Cerebellar cortex (tissue), 1 donor: ENCODE data around the gene PLCL1.
A peak's percentile ranks its signal among the peaks of the same experiment; 100 is the strongest.

Experiments used
- DNase-seq: peaks from one replicate; pipeline ENCODE4 v3.0.0-alpha.2; 2015; ENCODE audit warnings: low spot score

The PLCL1 gene

DNA sequence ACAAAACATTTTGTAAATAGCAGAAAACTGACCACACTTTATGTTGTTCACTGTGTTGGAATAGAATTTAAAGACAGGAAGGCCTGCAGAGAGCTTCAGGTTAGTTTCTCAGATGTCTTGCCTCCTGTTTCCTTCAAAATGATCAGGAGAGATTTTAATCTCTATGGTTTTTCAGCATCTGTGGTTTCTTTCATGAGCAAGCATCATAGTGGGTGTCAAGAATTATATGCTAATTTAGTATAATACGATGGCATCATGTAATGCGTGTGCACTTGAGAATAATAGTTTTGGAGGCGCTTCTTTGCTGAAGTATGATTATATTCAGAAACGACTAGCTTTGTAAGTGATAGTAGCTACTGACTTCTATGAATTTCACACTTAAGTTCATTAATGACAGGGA lies 149.9 kb downstream of the PLCL1 start:
- no peak for DNase-seq

GRCh38 chr2:197958592-197959150 lies 154.3 kb downstream of the PLCL1 start:
- DNase-seq = no peak

- DNase-seq = no peak
Measured at GRCh38 chr2:197959383-197959782, 155.0 kb downstream of the PLCL1 start.

DNA sequence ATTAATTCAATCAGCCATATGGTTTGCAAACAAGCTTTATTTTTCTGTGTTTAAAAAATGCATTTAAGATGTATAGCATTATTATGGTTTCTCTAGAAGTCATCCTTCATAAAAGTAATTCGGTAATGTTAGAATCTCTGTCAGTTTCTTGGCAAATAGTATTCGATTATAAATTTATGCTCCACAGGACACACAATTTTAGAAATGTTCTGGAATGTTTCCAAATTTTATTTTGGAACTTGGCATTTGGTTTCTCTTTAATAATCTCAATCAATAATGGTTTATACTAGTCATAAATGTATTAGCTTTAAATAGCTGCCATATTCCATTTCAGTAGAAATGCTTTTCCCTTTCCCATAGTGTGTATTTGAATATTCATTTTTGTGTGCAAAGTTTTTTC lies 156.4 kb downstream of the PLCL1 start:
- no peak for DNase-seq

DNA sequence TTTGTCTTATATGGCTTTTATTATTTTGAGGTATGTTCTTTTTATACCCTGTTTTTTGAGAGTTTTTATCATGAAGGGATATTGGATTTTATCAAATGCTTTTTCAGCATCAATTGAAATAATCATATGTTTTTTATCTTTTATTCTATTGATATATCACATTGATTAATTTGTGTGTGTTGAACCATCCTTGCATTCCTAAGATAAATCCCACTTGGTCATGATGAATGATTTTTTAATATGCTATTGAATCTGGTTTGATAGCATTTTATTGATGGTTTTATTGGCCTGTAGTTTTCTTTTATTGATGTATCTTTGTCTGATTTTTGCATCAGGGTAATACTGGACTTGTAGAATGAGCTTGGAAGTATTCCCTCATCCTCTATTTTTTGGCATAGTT lies 160.3 kb downstream of the PLCL1 start:
- DNase-seq = no peak

- DNase-seq = no peak
Measured at GRCh38 chr2:197965756-197966155, 161.4 kb downstream of the PLCL1 start.

GRCh38 chr2:197969391-197969893 lies 165.0 kb downstream of the PLCL1 start:
- DNase-seq = no peak

GRCh38 chr2:197972061-197972460 lies 167.7 kb downstream of the PLCL1 start:
- peak; percentile 8 for DNase-seq

DNA sequence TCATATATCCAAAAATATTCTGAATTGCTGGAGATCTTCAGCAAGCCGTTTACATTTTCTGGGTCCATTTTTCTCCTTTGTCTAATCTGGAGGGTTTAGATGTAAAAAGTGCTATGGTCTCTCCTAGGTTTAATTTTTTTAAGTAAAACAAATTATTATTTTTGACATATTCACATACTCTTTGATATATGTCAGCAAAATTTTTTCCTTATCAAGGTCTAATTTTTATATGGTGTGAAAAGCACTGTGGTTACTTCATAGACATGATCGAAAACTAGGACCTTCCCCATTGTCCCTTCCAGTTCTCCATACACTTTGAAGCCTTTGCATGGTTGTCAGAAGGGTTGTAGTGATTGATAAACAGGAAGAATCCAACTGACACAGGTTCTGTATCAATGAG lies 168.2 kb downstream of the PLCL1 start:
- DNase-seq = no peak

DNA sequence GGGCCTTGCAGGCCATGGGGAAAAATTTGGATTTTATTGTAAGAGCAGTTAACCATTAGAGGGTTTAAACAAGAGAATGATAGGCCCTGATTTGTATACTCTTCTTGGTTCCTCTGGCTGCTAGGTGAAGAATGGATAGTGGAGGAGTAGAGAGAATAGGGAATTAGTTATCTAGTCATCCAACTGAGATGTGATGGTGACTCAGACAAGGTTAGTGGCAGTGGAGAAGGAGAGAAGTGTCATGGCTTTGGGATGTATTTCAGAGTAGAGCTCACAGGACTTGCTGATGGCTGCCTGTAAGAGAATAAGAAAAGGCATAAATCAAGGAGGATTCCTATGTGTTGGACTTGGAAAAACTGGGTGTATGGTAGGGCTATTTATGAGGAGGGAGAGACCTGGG lies 169.4 kb downstream of the PLCL1 start:
- no peak for DNase-seq

GRCh38 chr2:197975931-197976519 lies 171.6 kb downstream of the PLCL1 start:
- no peak for DNase-seq

DNA sequence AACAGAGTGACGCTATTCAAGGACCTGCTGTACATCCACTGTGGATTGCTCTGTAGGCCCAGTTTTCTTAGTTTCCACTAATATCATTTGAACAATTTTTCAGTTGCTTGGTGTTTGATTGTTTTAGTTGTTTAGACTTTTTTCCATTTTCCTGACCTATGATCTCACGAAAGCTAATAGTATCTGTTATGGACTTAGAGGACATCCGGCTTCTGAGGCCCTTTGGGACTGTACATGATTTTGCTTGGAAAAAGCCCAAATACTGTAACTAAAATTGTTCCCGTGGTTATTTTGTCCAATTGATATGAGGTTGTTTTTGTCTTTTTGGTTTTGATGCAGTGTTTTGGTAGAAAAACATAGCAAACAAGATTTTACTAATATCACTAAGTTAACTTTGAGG lies 174.6 kb downstream of the PLCL1 start:
- no peak for DNase-seq

GRCh38 chr2:197982565-197982964 lies 178.2 kb downstream of the PLCL1 start:
- DNase-seq = no peak

- DNase-seq = no peak
Measured at GRCh38 chr2:197985029-197985638, 180.7 kb downstream of the PLCL1 start.

DNA sequence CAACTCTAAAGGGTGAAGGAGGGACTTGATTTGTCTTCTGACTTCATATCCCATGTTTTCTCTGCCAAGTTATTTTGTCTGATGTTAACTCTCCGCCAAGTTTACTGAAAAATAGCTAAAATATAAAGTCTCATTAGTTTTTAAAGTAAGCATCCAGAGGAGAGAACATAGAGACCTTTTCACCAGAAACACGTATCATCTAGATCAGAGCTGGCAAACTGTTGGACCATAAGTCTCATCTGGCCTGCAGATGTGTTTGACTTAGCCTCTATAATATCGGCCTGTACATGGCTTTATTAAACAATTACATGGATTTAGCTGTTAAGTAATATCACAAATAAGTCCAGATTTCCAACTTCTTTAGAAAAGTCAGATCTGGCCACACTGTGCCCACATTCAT lies 182.6 kb downstream of the PLCL1 start:
- DNase-seq = no peak

DNA sequence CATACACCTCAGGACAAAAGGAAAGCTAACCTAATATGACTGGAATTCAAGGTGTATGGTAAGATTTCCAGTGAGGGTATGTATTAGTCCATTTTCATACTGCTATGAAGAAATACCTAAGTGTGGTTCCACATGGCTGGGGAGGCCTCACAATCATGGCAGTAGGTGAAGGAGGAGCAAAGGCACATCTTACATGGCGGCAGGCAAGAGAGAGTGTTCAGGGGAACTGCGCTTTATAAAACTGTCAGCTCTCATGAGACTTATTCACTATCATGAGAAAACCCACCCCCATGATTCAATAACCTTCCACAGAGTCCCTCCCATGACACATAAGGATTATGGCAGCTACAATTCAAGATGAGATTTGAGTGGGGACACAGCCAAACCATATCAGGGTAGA lies 186.0 kb downstream of the PLCL1 start:
- no peak for DNase-seq

DNA sequence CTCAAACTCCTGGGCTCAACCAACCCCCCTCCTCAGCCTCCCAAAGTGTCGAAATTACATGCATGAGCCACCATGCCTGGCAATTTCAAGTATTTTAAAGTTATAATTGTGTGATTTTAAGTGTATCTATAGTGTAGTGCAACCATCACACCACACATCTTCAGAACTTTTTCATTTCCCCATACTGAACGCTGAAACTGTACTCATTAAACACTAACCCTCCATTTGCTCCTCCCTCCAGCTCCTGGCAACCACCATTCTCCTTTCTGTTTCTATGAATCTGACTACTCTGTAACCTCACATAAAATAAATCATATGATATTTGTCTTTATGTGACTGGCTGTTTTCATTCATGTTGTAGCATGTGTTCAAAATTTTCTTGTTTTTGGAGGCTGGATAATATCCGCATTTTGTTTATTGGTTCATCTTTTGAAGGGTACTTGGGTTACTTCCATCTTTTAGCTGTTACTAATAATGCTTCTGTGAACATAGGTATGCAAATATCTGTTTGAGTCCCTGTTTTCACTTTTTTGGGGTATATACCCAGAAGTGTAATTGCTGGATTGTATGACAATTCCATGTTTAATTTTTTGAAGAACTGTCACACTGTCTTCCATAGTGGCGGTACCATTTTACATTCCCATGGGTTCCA lies 188.2 kb downstream of the PLCL1 start:
- no peak for DNase-seq

- no peak for DNase-seq
Measured at GRCh38 chr2:197993363-197993762, 189.0 kb downstream of the PLCL1 start.

GRCh38 chr2:197993830-197994229 lies 189.4 kb downstream of the PLCL1 start:
- DNase-seq = no peak

DNA sequence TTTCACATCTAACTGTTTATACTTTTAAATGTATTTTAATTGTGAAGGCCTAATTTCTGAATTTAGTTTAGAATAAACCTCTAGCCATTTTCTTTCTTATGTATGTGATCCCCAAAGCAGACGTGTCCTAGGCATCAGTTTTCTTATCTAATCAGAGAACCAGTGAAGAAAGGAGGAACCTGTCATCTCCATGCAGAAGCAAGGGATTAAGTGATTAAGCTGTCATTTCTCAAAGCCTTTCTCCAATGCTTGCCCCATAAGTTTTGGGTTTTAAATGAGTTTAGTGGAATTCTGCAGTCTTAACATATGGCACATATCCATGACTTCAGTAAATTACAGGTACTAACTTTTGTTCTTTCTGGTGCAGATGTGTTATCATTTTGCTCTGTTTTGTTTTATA lies 190.4 kb downstream of the PLCL1 start:
- DNase-seq = no peak

DNA sequence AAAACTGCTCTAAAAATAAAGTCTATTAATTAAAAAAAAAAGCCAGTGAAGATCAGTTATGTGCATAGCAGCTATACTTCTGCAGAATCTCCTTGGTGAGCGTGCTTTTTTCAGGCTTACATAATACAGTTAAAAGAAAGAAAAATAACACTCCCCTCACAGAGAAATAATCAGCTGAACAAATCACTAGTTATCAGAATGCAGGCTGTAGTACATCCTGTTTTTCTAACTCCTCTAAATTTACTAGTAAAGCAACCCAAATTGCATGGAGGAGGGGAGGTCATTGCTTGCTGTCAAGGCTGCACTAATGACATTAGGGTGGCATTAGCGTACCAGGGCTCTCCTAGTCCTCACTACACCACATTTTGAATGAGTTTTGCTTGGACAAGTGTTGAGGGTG lies 192.2 kb downstream of the PLCL1 start:
- no peak for DNase-seq

- DNase-seq = no peak
Measured at GRCh38 chr2:197997083-197997541, 192.7 kb downstream of the PLCL1 start.

DNA sequence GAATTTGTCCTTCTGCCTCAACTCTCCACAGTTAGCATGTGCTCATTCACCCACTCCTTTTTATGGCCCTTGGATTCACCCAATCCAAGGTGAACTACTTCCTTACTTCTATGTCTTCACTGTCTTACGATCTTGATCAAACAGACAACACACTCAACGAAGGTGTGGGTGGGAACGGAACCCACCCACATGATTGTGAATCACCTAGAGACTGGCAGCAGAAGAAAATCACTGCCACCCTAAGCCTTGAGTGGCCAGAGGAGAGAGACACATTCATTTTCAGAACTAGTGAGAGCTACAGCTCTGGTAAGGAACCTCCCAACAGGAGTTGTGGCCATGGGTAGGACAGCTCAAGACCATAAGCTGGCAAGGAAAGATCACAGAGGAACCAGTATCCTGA lies 194.3 kb downstream of the PLCL1 start:
- DNase-seq = no peak
